ENCODE measurements around the gene MYO1D. TPM values are rescaled to one million over a fixed set of nuclear protein-coding genes. Genes with fewer than 3 reads are reported as not detected.

MYO1D gene
- total and polyA plus RNA-seq, 4 donors: 4.5 to 22.9 (median 13.3) TPM

- 88% methylated on average over 1 of the region's 1 CpG for WGBS
- Histone ChIP-seq H3K27ac (ENCODE audit: low read depth in 1 of 2, low read length in 2 of 2) (no peak overlapping the region), H3K27me3 (ENCODE audit: control insufficient read depth in 4 of 4, insufficient read depth in 4 of 4, low read length in 3 of 4) (no peaks in the 10 kb centered on the region), H3K4me3 (ENCODE audit: low read depth in 1 of 3, low read length in 3 of 3) (no peak overlapping the region), H3K4me1 (ENCODE audit: control insufficient read depth in 4 of 4, insufficient read depth in 4 of 4, low read length in 3 of 4) (peaks cover 0 to 5% (median 0%) of the 10 kb centered on the region in 4 donors), H3K36me3 (ENCODE audit: control insufficient read depth in 4 of 4, insufficient read depth in 3 of 4, low read depth in 1 of 4, low read length in 3 of 4) (no peaks in the 10 kb centered on the region), H3K9me3 (ENCODE audit: control insufficient read depth in 4 of 4, low read length in 3 of 4) (no peaks in the 10 kb centered on the region), H3K9ac (ENCODE audit: low read depth in 1 of 2, low read length in 2 of 2) (no peak overlapping the region)
- no peak for DNase-seq (ENCODE audit: low spot score)
- TF ChIP-seq GABPA (IDR thresholded peaks at IDR 0.05 in 1 of 2, conservative IDR thresholded peaks at IDR 0.05 in 1 of 2) (no peak), YY1 (IDR thresholded peaks at IDR 0.05) (no peak), TAF1 (conservative IDR thresholded peaks at IDR 0.05) (no peak), RXRA (IDR thresholded peaks at IDR 0.05) (no peak), SP1 (IDR thresholded peaks at IDR 0.05) (no peak), HNF4A (conservative IDR thresholded peaks at IDR 0.05) (no peak), JUND (IDR thresholded peaks at IDR 0.05) (no peak), EGR1 (IDR thresholded peaks at IDR 0.05; ENCODE audit: low read depth in 2 of 2) (no peak), FOXA2 (IDR thresholded peaks at IDR 0.05) (no peak), FOXA1 (IDR thresholded peaks at IDR 0.05) (no peak), ZBTB33 (IDR thresholded peaks at IDR 0.05) (no peak), HNF4G (IDR thresholded peaks at IDR 0.05) (no peak), RAD21 (IDR thresholded peaks at IDR 0.05) (no peak), ATF3 (IDR thresholded peaks at IDR 0.05) (no peak), NR2F2 (IDR thresholded peaks at IDR 0.05) (no peak)
- TF ChIP-seq, protein P1, sequence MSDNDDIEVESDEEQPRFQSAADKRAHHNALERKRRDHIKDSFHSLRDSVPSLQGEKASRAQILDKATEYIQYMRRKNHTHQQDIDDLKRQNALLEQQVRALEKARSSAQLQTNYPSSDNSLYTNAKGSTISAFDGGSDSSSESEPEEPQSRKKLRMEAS (IDR thresholded peaks at IDR 0.05): no peak
- TF ChIP-seq, protein P2, sequence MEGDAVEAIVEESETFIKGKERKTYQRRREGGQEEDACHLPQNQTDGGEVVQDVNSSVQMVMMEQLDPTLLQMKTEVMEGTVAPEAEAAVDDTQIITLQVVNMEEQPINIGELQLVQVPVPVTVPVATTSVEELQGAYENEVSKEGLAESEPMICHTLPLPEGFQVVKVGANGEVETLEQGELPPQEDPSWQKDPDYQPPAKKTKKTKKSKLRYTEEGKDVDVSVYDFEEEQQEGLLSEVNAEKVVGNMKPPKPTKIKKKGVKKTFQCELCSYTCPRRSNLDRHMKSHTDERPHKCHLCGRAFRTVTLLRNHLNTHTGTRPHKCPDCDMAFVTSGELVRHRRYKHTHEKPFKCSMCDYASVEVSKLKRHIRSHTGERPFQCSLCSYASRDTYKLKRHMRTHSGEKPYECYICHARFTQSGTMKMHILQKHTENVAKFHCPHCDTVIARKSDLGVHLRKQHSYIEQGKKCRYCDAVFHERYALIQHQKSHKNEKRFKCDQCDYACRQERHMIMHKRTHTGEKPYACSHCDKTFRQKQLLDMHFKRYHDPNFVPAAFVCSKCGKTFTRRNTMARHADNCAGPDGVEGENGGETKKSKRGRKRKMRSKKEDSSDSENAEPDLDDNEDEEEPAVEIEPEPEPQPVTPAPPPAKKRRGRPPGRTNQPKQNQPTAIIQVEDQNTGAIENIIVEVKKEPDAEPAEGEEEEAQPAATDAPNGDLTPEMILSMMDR (IDR thresholded peaks at IDR 0.05; ENCODE audit: low read depth, low read length, missing input control): no peak
- TF ChIP-seq, protein P3, sequence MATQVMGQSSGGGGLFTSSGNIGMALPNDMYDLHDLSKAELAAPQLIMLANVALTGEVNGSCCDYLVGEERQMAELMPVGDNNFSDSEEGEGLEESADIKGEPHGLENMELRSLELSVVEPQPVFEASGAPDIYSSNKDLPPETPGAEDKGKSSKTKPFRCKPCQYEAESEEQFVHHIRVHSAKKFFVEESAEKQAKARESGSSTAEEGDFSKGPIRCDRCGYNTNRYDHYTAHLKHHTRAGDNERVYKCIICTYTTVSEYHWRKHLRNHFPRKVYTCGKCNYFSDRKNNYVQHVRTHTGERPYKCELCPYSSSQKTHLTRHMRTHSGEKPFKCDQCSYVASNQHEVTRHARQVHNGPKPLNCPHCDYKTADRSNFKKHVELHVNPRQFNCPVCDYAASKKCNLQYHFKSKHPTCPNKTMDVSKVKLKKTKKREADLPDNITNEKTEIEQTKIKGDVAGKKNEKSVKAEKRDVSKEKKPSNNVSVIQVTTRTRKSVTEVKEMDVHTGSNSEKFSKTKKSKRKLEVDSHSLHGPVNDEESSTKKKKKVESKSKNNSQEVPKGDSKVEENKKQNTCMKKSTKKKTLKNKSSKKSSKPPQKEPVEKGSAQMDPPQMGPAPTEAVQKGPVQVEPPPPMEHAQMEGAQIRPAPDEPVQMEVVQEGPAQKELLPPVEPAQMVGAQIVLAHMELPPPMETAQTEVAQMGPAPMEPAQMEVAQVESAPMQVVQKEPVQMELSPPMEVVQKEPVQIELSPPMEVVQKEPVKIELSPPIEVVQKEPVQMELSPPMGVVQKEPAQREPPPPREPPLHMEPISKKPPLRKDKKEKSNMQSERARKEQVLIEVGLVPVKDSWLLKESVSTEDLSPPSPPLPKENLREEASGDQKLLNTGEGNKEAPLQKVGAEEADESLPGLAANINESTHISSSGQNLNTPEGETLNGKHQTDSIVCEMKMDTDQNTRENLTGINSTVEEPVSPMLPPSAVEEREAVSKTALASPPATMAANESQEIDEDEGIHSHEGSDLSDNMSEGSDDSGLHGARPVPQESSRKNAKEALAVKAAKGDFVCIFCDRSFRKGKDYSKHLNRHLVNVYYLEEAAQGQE (IDR thresholded peaks at IDR 0.05): no peak
Observed at GRCh38 chr17:32741381-32741780, 135.5 kb downstream of the MYO1D start.

Data from liver (tissue), 9 donors.